ENCODE results near the gene CLIP2.
"Not testable (repeated sequence)": the region's sequence is repeated elsewhere in the genome, so short reads cannot be mapped to it uniquely, and the experiment has no call there.

CLIP2 gene

GRCh38 chr7:74365322-74366022, 76.3 kb downstream of the CLIP2 start:
- no peak for DNase-seq (ENCODE audit: extremely low read depth in 1 of 2, low read depth in 1 of 2)

- no peak for DNase-seq (ENCODE audit: extremely low read depth in 1 of 2, low read depth in 1 of 2)
Measured at GRCh38 chr7:74371381-74372341, 82.5 kb downstream of the CLIP2 start.

- DNase-seq (ENCODE audit: extremely low read depth in 1 of 2, low read depth in 1 of 2) = no peak
Measured at GRCh38 chr7:74372511-74373111, 83.4 kb downstream of the CLIP2 start.

GRCh38 chr7:74373536-74373935, 84.3 kb downstream of the CLIP2 start:
- DNase-seq (ENCODE audit: extremely low read depth in 1 of 2, low read depth in 1 of 2) = no peak

GRCh38 chr7:74375726-74376220, 86.6 kb downstream of the CLIP2 start:
- DNase-seq (ENCODE audit: extremely low read depth in 1 of 2, low read depth in 1 of 2) = no peak

GRCh38 chr7:74376256-74377036, 87.2 kb downstream of the CLIP2 start:
- DNase-seq (ENCODE audit: extremely low read depth in 1 of 2, low read depth in 1 of 2) = no peak

GRCh38 chr7:74379938-74380337, 90.7 kb downstream of the CLIP2 start:
- no peak for DNase-seq (ENCODE audit: extremely low read depth in 1 of 2, low read depth in 1 of 2)

GRCh38 chr7:74380720-74381119, 91.5 kb downstream of the CLIP2 start:
- no peak for DNase-seq (ENCODE audit: extremely low read depth in 1 of 2, low read depth in 1 of 2)

- not testable (repeated sequence) for DNase-seq (ENCODE audit: extremely low read depth in 1 of 2, low read depth in 1 of 2)
Measured at GRCh38 chr7:74384086-74384485, 94.9 kb downstream of the CLIP2 start.

- not testable (repeated sequence) for DNase-seq (ENCODE audit: extremely low read depth in 1 of 2, low read depth in 1 of 2)
Measured at GRCh38 chr7:74384854-74385253, 95.6 kb downstream of the CLIP2 start.

- DNase-seq (ENCODE audit: extremely low read depth in 1 of 2, low read depth in 1 of 2) = no peak
Measured at GRCh38 chr7:74387606-74388005, 98.4 kb downstream of the CLIP2 start.

- DNase-seq (ENCODE audit: extremely low read depth in 1 of 2, low read depth in 1 of 2) = no peak
Measured at GRCh38 chr7:74388880-74389415, 99.7 kb downstream of the CLIP2 start.

- not testable (repeated sequence) for DNase-seq (ENCODE audit: extremely low read depth in 1 of 2, low read depth in 1 of 2)
Measured at GRCh38 chr7:74393722-74394121, 104.5 kb downstream of the CLIP2 start.

- not testable (repeated sequence) for DNase-seq (ENCODE audit: extremely low read depth in 1 of 2, low read depth in 1 of 2)
Measured at GRCh38 chr7:74394601-74395000, 105.4 kb downstream of the CLIP2 start.

GRCh38 chr7:74395745-74396311, 106.6 kb downstream of the CLIP2 start:
- DNase-seq (ENCODE audit: extremely low read depth in 1 of 2, low read depth in 1 of 2) = no peak

GRCh38 chr7:74396993-74397392, 107.8 kb downstream of the CLIP2 start:
- no peak for DNase-seq (ENCODE audit: extremely low read depth in 1 of 2, low read depth in 1 of 2)

GRCh38 chr7:74398426-74398825, 109.2 kb downstream of the CLIP2 start:
- no peak for DNase-seq (ENCODE audit: extremely low read depth in 1 of 2, low read depth in 1 of 2)

- no peak for DNase-seq (ENCODE audit: extremely low read depth in 1 of 2, low read depth in 1 of 2)
Measured at GRCh38 chr7:74399006-74399405, 109.8 kb downstream of the CLIP2 start.

- DNase-seq (ENCODE audit: extremely low read depth in 1 of 2, low read depth in 1 of 2) = no peak
Measured at GRCh38 chr7:74400420-74401136, 111.4 kb downstream of the CLIP2 start.
